GM10847 (cell line): ENCODE results near the gene PPP2R3C.

Source experiments
- POLR2A ChIP-seq: IDR thresholded peaks from 2 replicates; pipeline ENCODE4 v1.6.1; 2011; ENCODE audit not compliant: insufficient read length; ENCODE audit errors: extremely low read depth

PPP2R3C gene

GRCh38 chr14:35078082-35078481 lies 43.7 kb downstream of the PPP2R3C start:
- TF ChIP-seq POLR2A: no peak

GRCh38 chr14:35073486-35073885 lies 48.3 kb downstream of the PPP2R3C start:
- no peak for TF ChIP-seq POLR2A

- TF ChIP-seq POLR2A: no peak
Measured at GRCh38 chr14:35072226-35072625, 49.6 kb downstream of the PPP2R3C start.

GRCh38 chr14:35068238-35069012 lies 53.4 kb downstream of the PPP2R3C start:
- no peak for TF ChIP-seq POLR2A

- TF ChIP-seq POLR2A: no peak
Measured at GRCh38 chr14:35052637-35053036, 69.2 kb downstream of the PPP2R3C start.

- no peak for TF ChIP-seq POLR2A
Measured at GRCh38 chr14:35051796-35052195, 70.0 kb downstream of the PPP2R3C start.

- no peak for TF ChIP-seq POLR2A
Measured at GRCh38 chr14:35050652-35051051, 71.1 kb downstream of the PPP2R3C start.

GRCh38 chr14:35047976-35048513 lies 73.7 kb downstream of the PPP2R3C start:
- TF ChIP-seq POLR2A: no peak

GRCh38 chr14:35046751-35047536 lies 74.8 kb downstream of the PPP2R3C start:
- no peak for TF ChIP-seq POLR2A

- TF ChIP-seq POLR2A: peak; percentile 81
Measured at GRCh38 chr14:35046048-35046750, 75.6 kb downstream of the PPP2R3C start, which contains the start of gene FAM177A1. Gene FAM177A1, plus strand, starts transcription at chr14:35046272. Its CDS starts 192 bp downstream, at chr14:35046464.

- no peak for TF ChIP-seq POLR2A
Measured at GRCh38 chr14:35045798-35046047, 76.1 kb downstream of the PPP2R3C start.

GRCh38 chr14:35044939-35045797 lies 76.6 kb downstream of the PPP2R3C start:
- no peak for TF ChIP-seq POLR2A

- no peak for TF ChIP-seq POLR2A
Measured at GRCh38 chr14:35043046-35043445, 78.7 kb downstream of the PPP2R3C start.

GRCh38 chr14:35042632-35043031 lies 79.2 kb downstream of the PPP2R3C start:
- TF ChIP-seq POLR2A: no peak
